Measurements from ENCODE around the gene CXCL8.

Gene CXCL8

GRCh38 chr4:73707918-73708577, 32.3 kb upstream of the CXCL8 start:
- TF ChIP-seq CTCF (conservative IDR thresholded peaks at IDR 0.05; ENCODE audit: low read depth, low read length) = no peak
- no peak overlapping the region for H3K4me3 ChIP-seq (ENCODE audit: low read length)
- DNase-seq (ENCODE audit: low read depth) = peak; percentile 63

GRCh38 chr4:73709451-73710033, 30.8 kb upstream of the CXCL8 start:
- no peak overlapping the region for H3K4me3 ChIP-seq (ENCODE audit: low read length)
- no peak for DNase-seq (ENCODE audit: low read depth)

GRCh38 chr4:73710094-73710493, 30.3 kb upstream of the CXCL8 start:
- no peak for DNase-seq (ENCODE audit: low read depth)
- TF ChIP-seq CTCF (conservative IDR thresholded peaks at IDR 0.05; ENCODE audit: low read depth, low read length) = no peak
- no peak overlapping the region for H3K4me3 ChIP-seq (ENCODE audit: low read length)

More at GRCh38 chr4:73709451-73710033, 30.8 kb upstream of the CXCL8 start:
- no peak for TF ChIP-seq CTCF (conservative IDR thresholded peaks at IDR 0.05; ENCODE audit: low read depth, low read length)

- no peak for TF ChIP-seq CTCF (conservative IDR thresholded peaks at IDR 0.05; ENCODE audit: low read depth, low read length)
- no peak overlapping the region for H3K4me3 ChIP-seq (ENCODE audit: low read length)
- no peak for DNase-seq (ENCODE audit: low read depth)
Observed at GRCh38 chr4:73711989-73712388, 28.4 kb upstream of the CXCL8 start.

GRCh38 chr4:73713650-73714049, 26.7 kb upstream of the CXCL8 start:
- no peak for TF ChIP-seq CTCF (conservative IDR thresholded peaks at IDR 0.05; ENCODE audit: low read depth, low read length)
- no peak overlapping the region for H3K4me3 ChIP-seq (ENCODE audit: low read length)

GRCh38 chr4:73714647-73715046, 25.7 kb upstream of the CXCL8 start:
- TF ChIP-seq CTCF (conservative IDR thresholded peaks at IDR 0.05; ENCODE audit: low read depth, low read length) = no peak
- no peak for DNase-seq (ENCODE audit: low read depth)
- H3K4me3 ChIP-seq (ENCODE audit: low read length) = no peak overlapping the region

More at GRCh38 chr4:73713650-73714049, 26.7 kb upstream of the CXCL8 start:
- DNase-seq (ENCODE audit: low read depth) = no peak

GRCh38 chr4:73715659-73716058, 24.7 kb upstream of the CXCL8 start:
- no peak for DNase-seq (ENCODE audit: low read depth)
- TF ChIP-seq CTCF (conservative IDR thresholded peaks at IDR 0.05; ENCODE audit: low read depth, low read length) = no peak

More at GRCh38 chr4:73715659-73716058, 24.7 kb upstream of the CXCL8 start:
- H3K4me3 ChIP-seq (ENCODE audit: low read length) = no peak overlapping the region

Measured in retinal pigment epithelial cell (primary cell).